Activated naive CD8-positive, alpha-beta T cell treated with anti-CD3 and anti-CD28 coated beads, Interleukin-2, amount 50 U/mL, for 24 hours (primary cell): ENCODE results near the gene SLC44A5.

Source experiments
- ATAC-seq: fragments of 150-1000 bp; cut with Tn5 transposase; one replicate; pipeline ENCODE4 v1.10.0; 2021
- DNase-seq: peaks from one replicate; pipeline ENCODE4 v3.0.0; 2021
- H3K27ac Mint-ChIP-seq: one replicate; pipeline ENCODE4 v1.8.0; 2021; ENCODE audit warnings: mild to moderate bottlenecking, mixed read lengths
- H3K27me3 Mint-ChIP-seq: one replicate; pipeline ENCODE4 v1.8.0; 2021; ENCODE audit warnings: mixed read lengths
- H3K36me3 Mint-ChIP-seq: one replicate; pipeline ENCODE4 v1.8.0; 2021; ENCODE audit warnings: low read depth, mixed read lengths
- H3K4me1 Mint-ChIP-seq: one replicate; pipeline ENCODE4 v1.8.0; 2021; ENCODE audit warnings: mixed read lengths
- H3K4me3 Mint-ChIP-seq: one replicate; pipeline ENCODE4 v1.8.0; 2021; ENCODE audit warnings: mild to moderate bottlenecking, moderate library complexity, mixed read lengths
- H3K9me3 Mint-ChIP-seq: one replicate; pipeline ENCODE4 v1.8.0; 2021; ENCODE audit warnings: mixed read lengths

The SLC44A5 gene

GRCh38 chr1:75174031-75174760 is 436.7 kb downstream of the SLC44A5 start:
- Mint-ChIP-seq H3K27ac (no peak overlapping the region), H3K27me3 (peaks cover 2% of the 10 kb centered on the region), H3K36me3 (no peaks in the 10 kb centered on the region), H3K4me3 (no peak overlapping the region), H3K4me1 (no peaks in the 10 kb centered on the region), H3K9me3 (peaks cover 9% of the 10 kb centered on the region)
- no peak for ATAC-seq
- DNase-seq: no peak

GRCh38 chr1:75172556-75172955 is 438.4 kb downstream of the SLC44A5 start:
- Mint-ChIP-seq H3K9me3 (peaks cover 5% of the 10 kb centered on the region), H3K36me3 (no peaks in the 10 kb centered on the region), H3K4me3 (no peak overlapping the region), H3K27ac (no peak overlapping the region), H3K27me3 (no peaks in the 10 kb centered on the region), H3K4me1 (no peaks in the 10 kb centered on the region)
- DNase-seq (no peak), ATAC-seq (no peak)

GRCh38 chr1:75171876-75172275 is 439.0 kb downstream of the SLC44A5 start:
- no peaks in the 10 kb centered on the region for H3K4me1 Mint-ChIP-seq
- no peaks in the 10 kb centered on the region for H3K36me3 Mint-ChIP-seq
- peaks cover 5% of the 10 kb centered on the region for H3K9me3 Mint-ChIP-seq
- DNase-seq (no peak), ATAC-seq (no peak)
- no peak overlapping the region for H3K4me3 Mint-ChIP-seq
- no peaks in the 10 kb centered on the region for H3K27me3 Mint-ChIP-seq
- no peak overlapping the region for H3K27ac Mint-ChIP-seq

- H3K36me3 Mint-ChIP-seq: no peaks in the 10 kb centered on the region
- no peaks in the 10 kb centered on the region for H3K9me3 Mint-ChIP-seq
- no peaks in the 10 kb centered on the region for H3K27me3 Mint-ChIP-seq
- no peaks in the 10 kb centered on the region for H3K4me1 Mint-ChIP-seq
- ATAC-seq (no peak), DNase-seq (no peak)
- H3K27ac Mint-ChIP-seq: no peak overlapping the region
- no peak overlapping the region for H3K4me3 Mint-ChIP-seq
Measured at GRCh38 chr1:75170981-75171380, 439.9 kb downstream of the SLC44A5 start.

- Mint-ChIP-seq H3K4me3 (no peak overlapping the region), H3K27me3 (no peaks in the 10 kb centered on the region), H3K4me1 (no peaks in the 10 kb centered on the region), H3K27ac (no peak overlapping the region), H3K9me3 (no peaks in the 10 kb centered on the region), H3K36me3 (no peaks in the 10 kb centered on the region)
- DNase-seq (no peak), ATAC-seq (no peak)
Measured at GRCh38 chr1:75170011-75170410, 440.9 kb downstream of the SLC44A5 start.

GRCh38 chr1:75166821-75167220 is 444.1 kb downstream of the SLC44A5 start:
- Mint-ChIP-seq H3K4me1 (no peaks in the 10 kb centered on the region), H3K4me3 (no peak overlapping the region), H3K9me3 (no peaks in the 10 kb centered on the region), H3K27me3 (no peaks in the 10 kb centered on the region), H3K27ac (no peak overlapping the region), H3K36me3 (no peaks in the 10 kb centered on the region)
- DNase-seq (no peak), ATAC-seq (no peak)

GRCh38 chr1:75165264-75165663 is 445.6 kb downstream of the SLC44A5 start:
- Mint-ChIP-seq H3K36me3 (no peaks in the 10 kb centered on the region), H3K4me1 (no peaks in the 10 kb centered on the region)
- ATAC-seq: no peak

GRCh38 chr1:75159154-75159553 is 451.8 kb downstream of the SLC44A5 start:
- H3K27ac Mint-ChIP-seq: no peak overlapping the region
- H3K4me3 Mint-ChIP-seq: no peak overlapping the region
- H3K27me3 Mint-ChIP-seq: peaks cover 4% of the 10 kb centered on the region
- no peaks in the 10 kb centered on the region for H3K36me3 Mint-ChIP-seq
- ATAC-seq (no peak), DNase-seq (no peak)
- H3K9me3 Mint-ChIP-seq: no peaks in the 10 kb centered on the region
- H3K4me1 Mint-ChIP-seq: no peaks in the 10 kb centered on the region

More at GRCh38 chr1:75165264-75165663, 445.6 kb downstream of the SLC44A5 start:
- H3K27ac Mint-ChIP-seq: no peak overlapping the region
- no peak for DNase-seq
- H3K4me3 Mint-ChIP-seq: no peak overlapping the region
- H3K9me3 Mint-ChIP-seq: no peaks in the 10 kb centered on the region
- H3K27me3 Mint-ChIP-seq: no peaks in the 10 kb centered on the region
